Activated CD8-positive, alpha-beta memory T cell treated with anti-CD3 and anti-CD28 coated beads, Interleukin-2, amount 50 U/mL, for 4 hours (primary cell): ENCODE results near the gene CHRM1.
"Not testable (repeated sequence)": the region's sequence is repeated elsewhere in the genome, so short reads cannot be mapped to it uniquely, and the experiment has no call there.

ENCODE experiments used
- DNase-seq: peaks from one replicate; pipeline ENCODE4 v3.0.0-alpha.2; 2020

The CHRM1 gene

DNA sequence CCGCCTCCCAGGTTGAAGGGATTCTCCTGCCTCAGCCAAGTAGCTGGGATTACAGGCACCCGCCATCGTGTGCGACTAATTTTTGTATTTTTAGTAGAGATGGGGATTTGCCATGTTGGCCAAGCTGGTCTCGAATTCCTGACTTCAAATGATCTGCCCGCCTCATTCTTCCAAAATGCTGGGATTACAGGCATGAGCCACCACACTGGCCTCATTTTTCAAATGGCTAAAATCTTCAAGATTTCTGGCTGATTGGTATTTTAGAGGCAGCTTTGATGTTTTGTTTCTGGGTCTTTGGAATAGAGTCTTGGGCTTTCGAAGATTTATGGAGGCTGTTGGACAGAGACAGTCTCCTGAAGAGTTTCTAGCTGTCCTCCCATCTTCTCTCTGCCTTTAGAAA, 46.3 kb downstream of the CHRM1 start:
- DNase-seq = no peak

DNA sequence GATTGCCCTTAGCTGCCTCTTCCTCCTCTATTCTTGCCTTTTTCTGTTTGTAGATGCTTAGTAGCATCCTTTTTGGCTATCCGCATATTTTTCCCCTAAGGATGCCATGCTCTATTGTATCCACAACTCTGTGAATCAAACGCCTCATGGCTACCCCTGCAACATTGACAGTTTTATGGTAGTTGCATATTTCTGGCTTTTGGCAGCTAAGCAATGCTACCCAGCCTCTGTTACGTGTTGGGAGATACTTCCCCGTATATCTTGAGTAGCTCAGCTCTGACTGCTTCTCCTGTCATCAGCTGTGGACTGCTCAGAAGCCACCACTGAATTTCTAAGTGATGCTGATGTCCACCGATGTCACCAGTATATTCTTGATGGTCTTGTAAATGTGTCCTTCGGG, 55.5 kb downstream of the CHRM1 start:
- DNase-seq = no peak

- no peak for DNase-seq
Observed at GRCh38 chr11:62863687-62864335, 57.4 kb downstream of the CHRM1 start.

DNA sequence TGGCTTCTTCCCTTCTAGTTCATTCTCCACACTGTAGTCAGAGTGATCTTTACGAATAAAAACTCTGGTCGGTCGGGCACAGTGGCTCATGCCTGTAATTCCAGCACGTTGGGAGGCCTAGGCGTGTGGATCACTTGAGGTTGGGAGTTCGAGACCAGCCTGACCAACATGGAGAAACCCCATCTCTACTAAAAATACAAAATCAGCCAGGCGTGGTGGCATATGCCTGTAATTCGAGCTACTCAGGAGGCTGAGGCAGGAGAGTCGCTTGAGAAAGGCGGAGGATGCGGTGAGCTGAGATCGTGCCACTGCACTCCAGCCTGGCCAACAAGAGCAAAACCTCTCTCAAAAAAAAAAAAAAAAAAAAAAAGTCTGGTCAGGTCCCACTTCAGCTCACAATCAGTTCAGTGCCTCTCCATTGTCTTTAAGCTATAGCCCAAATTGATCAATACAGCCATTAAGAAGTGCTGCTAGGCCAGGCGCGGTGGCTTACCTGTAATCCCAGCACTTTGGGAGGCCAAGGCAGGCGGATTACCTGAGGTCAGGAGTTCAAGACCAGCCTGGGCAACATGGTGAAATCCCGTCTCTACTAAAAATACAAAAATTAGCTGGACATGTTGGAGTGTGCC, 59.5 kb downstream of the CHRM1 start:
- not testable (repeated sequence) for DNase-seq

DNA sequence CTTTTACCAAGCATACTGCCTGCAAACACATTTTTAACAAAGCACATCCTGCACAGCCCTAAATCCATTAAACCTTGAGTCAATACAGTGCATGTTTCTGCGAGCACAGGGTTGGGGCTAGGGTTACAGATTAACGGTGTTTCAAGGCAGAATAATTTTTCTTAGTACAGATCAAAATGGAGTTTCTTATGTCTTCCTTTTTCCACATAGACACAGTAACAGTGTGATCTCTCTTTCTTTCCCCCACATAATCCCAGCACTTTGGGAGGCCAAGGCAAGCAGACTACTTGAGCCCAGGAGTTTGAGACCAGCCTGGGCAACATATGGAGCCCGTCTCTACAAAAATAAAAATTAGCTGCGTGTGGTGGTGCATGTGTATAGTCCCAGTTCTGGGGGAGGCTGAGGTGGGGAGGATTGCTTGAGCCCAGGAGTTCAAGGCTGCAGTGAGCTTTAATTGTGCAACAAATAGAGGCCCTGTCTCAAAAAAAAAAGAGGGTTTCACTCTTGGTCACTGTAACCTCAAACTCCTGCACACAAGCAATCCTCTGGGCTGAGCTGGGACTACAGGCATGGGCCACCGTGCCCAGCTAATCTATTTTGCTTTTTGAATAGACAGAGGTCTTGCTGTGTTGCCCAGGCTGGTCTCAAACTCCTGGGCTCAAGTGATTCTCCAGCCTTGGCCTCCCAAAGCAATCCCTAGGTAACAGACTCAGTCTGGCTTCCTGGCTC, 60.2 kb downstream of the CHRM1 start:
- no peak for DNase-seq

DNA sequence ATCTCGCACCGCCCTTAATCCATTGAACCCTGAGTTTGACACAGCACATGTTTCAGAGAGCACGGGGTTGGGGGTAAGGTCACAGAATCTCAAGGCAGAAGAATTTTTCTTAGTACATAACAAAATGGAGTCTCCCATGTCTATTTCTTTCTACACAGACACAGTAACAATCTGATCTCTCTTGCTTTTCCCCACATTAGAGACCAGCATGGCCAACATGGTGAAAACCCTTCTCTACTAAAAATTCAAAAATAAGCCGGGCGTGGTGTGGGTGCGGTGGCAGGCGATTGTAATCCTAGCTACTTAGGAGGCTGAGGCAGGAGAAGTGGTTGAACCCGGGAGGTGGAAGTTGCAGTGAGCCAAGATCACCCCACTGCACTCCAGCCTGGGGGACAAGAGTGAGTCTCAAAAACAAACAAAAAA, 61.9 kb downstream of the CHRM1 start:
- DNase-seq = not testable (repeated sequence)
